Measurements from ENCODE around the gene TMEM43. TPM values are rescaled to one million over a fixed set of nuclear protein-coding genes. Genes with fewer than 3 reads are reported as not detected.

Gene TMEM43
- total and polyA plus RNA-seq, 2 of the 13 experiments (the other 11 are each of a cell fraction or from before 2014, with no cell fraction given), result 48.9 to 50.5 TPM

DNA sequence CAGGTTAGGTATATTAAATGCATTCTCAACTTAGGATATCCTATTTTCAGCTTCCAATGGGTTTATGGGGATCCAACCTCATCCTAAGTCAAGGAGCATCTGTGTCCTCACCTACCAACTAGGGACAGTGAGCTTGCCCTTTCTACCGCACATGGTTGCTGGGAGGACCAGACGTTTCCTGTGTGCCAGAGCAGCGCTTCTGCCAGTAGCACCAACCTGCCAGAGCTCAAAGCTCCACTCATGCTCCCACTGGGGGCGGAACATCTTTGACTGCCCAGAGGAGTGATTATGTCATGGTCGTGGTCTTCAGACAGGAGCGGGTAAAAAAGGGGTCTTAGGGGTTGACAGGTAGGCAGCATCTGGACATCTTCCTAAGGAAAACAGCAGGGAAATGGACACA lies 28.8 kb downstream of the TMEM43 start (continued):
- TF ChIP-seq, protein P1, sequence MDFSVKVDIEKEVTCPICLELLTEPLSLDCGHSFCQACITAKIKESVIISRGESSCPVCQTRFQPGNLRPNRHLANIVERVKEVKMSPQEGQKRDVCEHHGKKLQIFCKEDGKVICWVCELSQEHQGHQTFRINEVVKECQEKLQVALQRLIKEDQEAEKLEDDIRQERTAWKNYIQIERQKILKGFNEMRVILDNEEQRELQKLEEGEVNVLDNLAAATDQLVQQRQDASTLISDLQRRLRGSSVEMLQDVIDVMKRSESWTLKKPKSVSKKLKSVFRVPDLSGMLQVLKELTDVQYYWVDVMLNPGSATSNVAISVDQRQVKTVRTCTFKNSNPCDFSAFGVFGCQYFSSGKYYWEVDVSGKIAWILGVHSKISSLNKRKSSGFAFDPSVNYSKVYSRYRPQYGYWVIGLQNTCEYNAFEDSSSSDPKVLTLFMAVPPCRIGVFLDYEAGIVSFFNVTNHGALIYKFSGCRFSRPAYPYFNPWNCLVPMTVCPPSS (IDR thresholded peaks at IDR 0.05), result no peak
- no peak for TF ChIP-seq KAT8 (CRISPR knock-in tag; IDR thresholded peaks at IDR 0.05)
- TF ChIP-seq, protein P2, sequence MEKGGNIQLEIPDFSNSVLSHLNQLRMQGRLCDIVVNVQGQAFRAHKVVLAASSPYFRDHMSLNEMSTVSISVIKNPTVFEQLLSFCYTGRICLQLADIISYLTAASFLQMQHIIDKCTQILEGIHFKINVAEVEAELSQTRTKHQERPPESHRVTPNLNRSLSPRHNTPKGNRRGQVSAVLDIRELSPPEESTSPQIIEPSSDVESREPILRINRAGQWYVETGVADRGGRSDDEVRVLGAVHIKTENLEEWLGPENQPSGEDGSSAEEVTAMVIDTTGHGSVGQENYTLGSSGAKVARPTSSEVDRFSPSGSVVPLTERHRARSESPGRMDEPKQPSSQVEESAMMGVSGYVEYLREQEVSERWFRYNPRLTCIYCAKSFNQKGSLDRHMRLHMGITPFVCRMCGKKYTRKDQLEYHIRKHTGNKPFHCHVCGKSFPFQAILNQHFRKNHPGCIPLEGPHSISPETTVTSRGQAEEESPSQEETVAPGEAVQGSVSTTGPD (CRISPR knock-in tag; IDR thresholded peaks at IDR 0.05), result no peak
- TF ChIP-seq ZNF572 (CRISPR knock-in tag; IDR thresholded peaks at IDR 0.05), result no peak
- TF ChIP-seq CENPX (CRISPR knock-in tag; IDR thresholded peaks at IDR 0.05), result no peak
- no peak for TF ChIP-seq TRIM24 (CRISPR knock-in tag; IDR thresholded peaks at IDR 0.05)
- no peak for TF ChIP-seq IRF2 (CRISPR knock-in tag; IDR thresholded peaks at IDR 0.05)
- TF ChIP-seq HDAC6 (IDR thresholded peaks at IDR 0.05; ENCODE audit: low read depth, low read length), result no peak
- no peak for TF ChIP-seq EED (CRISPR knock-in tag; IDR thresholded peaks at IDR 0.05)
- no peak for TF ChIP-seq JARID2 (CRISPR knock-in tag; IDR thresholded peaks at IDR 0.05; ENCODE audit: insufficient replicate concordance)
- TF ChIP-seq SKI (IDR thresholded peaks at IDR 0.05; ENCODE audit: partially characterized antibody), result no peak
- no peak for TF ChIP-seq ZNF282 (IDR thresholded peaks at IDR 0.05; ENCODE audit: partially characterized antibody)
- TF ChIP-seq TOE1 (CRISPR knock-in tag; IDR thresholded peaks at IDR 0.05), result no peak
- no peak for TF ChIP-seq ZNF510 (CRISPR knock-in tag; IDR thresholded peaks at IDR 0.05; ENCODE audit: low read depth)
